H9 (cell line): ENCODE data around the gene NFE2L3. TPM values are rescaled to one million over a fixed set of nuclear protein-coding genes. Genes with fewer than 3 reads are reported as not detected.

ENCODE experiments used
- DNase-seq: peaks from one replicate; pipeline ENCODE4 v3.0.0-alpha.2; 2017
- H2AFZ ChIP-seq: one replicate; pipeline ENCODE4 v1.6.1; 2013; ENCODE audit warnings: mild to moderate bottlenecking, low read length, control low read depth, moderate library complexity
- H2AK5ac ChIP-seq: 2 replicates; pipeline ENCODE4 v1.6.1; 2013; ENCODE audit warnings: low read length, control low read depth, mixed read lengths; ENCODE audit not compliant: insufficient read length
- H2BK120ac ChIP-seq: one replicate; pipeline ENCODE4 v1.6.1; 2013; ENCODE audit warnings: low read depth, mild to moderate bottlenecking, low read length, control low read depth, inconsistent platforms; ENCODE audit not compliant: poor library complexity, severe bottlenecking
- H2BK12ac ChIP-seq: 2 replicates; pipeline ENCODE4 v1.6.1; 2013; ENCODE audit warnings: low read length, control low read depth, mixed read lengths, low read depth; ENCODE audit not compliant: insufficient read length
- H2BK15ac ChIP-seq: 2 replicates; pipeline ENCODE4 v1.6.1; 2013; ENCODE audit warnings: low read depth, low read length, control low read depth
- H2BK20ac ChIP-seq: one replicate; pipeline ENCODE4 v1.6.1; 2013; ENCODE audit warnings: low read depth, mild to moderate bottlenecking, low read length, control low read depth, inconsistent platforms; ENCODE audit not compliant: poor library complexity, severe bottlenecking
- H2BK5ac ChIP-seq: 2 replicates; pipeline ENCODE4 v1.6.1; 2013; ENCODE audit warnings: low read length, control low read depth, mixed read lengths; ENCODE audit not compliant: insufficient read length
- H3K14ac ChIP-seq: 2 replicates; pipeline ENCODE4 v1.6.1; 2013; ENCODE audit warnings: low read length, control low read depth; ENCODE audit not compliant: insufficient read depth
- H3K18ac ChIP-seq: 2 replicates; pipeline ENCODE4 v1.6.1; 2013; ENCODE audit warnings: low read depth, mild to moderate bottlenecking, mixed read lengths, low read length, control low read depth; ENCODE audit not compliant: insufficient read length
- H3K23ac ChIP-seq: 2 replicates; pipeline ENCODE4 v1.6.1; 2013; ENCODE audit warnings: low read length, control low read depth, mixed read lengths, low read depth; ENCODE audit not compliant: insufficient read length
- H3K23me2 ChIP-seq: 2 replicates; pipeline ENCODE4 v1.6.1; 2013; ENCODE audit warnings: low read depth, mild to moderate bottlenecking, mixed read lengths, low read length, control low read depth; ENCODE audit not compliant: insufficient read length, poor library complexity, severe bottlenecking
- H3K27ac ChIP-seq: 2 replicates; pipeline ENCODE4 v1.5.1; 2013; ENCODE audit warnings: low read length, control low read depth, mixed read lengths, low read depth; ENCODE audit not compliant: insufficient read length
- H3K27me3 ChIP-seq: 2 replicates; pipeline ENCODE4 v1.6.1; 2013; ENCODE audit warnings: low read length, control low read depth, inconsistent platforms; ENCODE audit not compliant: insufficient read depth
- H3K4ac ChIP-seq: 2 replicates; pipeline ENCODE4 v1.6.1; 2013; ENCODE audit warnings: low read depth, mild to moderate bottlenecking, control low read depth, inconsistent platforms, low read length, moderate library complexity
- H3K4me1 ChIP-seq: 2 replicates; pipeline ENCODE4 v1.6.1; 2013; ENCODE audit warnings: low read length, control low read depth, inconsistent platforms; ENCODE audit not compliant: insufficient read depth
- H3K4me2 ChIP-seq: 2 replicates; pipeline ENCODE4 v1.6.1; 2013; ENCODE audit warnings: low read length, control low read depth, mixed read lengths; ENCODE audit not compliant: insufficient read length, insufficient read depth
- H3K56ac ChIP-seq: 2 replicates; pipeline ENCODE4 v1.6.1; 2013; ENCODE audit warnings: low read depth, mild to moderate bottlenecking, mixed read lengths, low read length, control low read depth; ENCODE audit not compliant: insufficient read length
- H3K79me1 ChIP-seq: 2 replicates; pipeline ENCODE4 v1.6.1; 2013; ENCODE audit warnings: low read depth, mild to moderate bottlenecking, moderate library complexity, low read length, control low read depth, inconsistent platforms; ENCODE audit not compliant: insufficient read depth, poor library complexity, severe bottlenecking
- H3K79me2 ChIP-seq: 2 replicates; pipeline ENCODE4 v1.6.1; 2013; ENCODE audit warnings: low read length, control low read depth, inconsistent platforms; ENCODE audit not compliant: insufficient read depth
- H3K9ac ChIP-seq: 2 replicates; pipeline ENCODE4 v1.6.1; 2013; ENCODE audit warnings: low read length, control low read depth, mixed read lengths; ENCODE audit not compliant: insufficient read length; ENCODE audit errors: extremely low read depth
- H3K9me3 ChIP-seq: one replicate; pipeline ENCODE4 v1.6.1; 2013; ENCODE audit warnings: low read depth, low read length, inconsistent platforms; ENCODE audit not compliant: control insufficient read depth
- H3T11ph ChIP-seq: one replicate; pipeline ENCODE4 v1.6.1; 2013; ENCODE audit warnings: mild to moderate bottlenecking, low read length, control low read depth, inconsistent platforms
- H4K20me1 ChIP-seq: one replicate; pipeline ENCODE4 v1.6.1; 2013; ENCODE audit not compliant: control insufficient read depth, insufficient read length, insufficient read depth
- H4K5ac ChIP-seq: 2 replicates; pipeline ENCODE4 v1.6.1; 2013; ENCODE audit warnings: low read depth, mild to moderate bottlenecking, mixed read lengths, low read length, control low read depth; ENCODE audit not compliant: insufficient read length
- H4K8ac ChIP-seq: replicated peaks from 2 replicates; pipeline ENCODE4 v1.6.1; 2013; ENCODE audit warnings: low read length, control low read depth, mixed read lengths, low read depth; ENCODE audit not compliant: insufficient read length
- H4K91ac ChIP-seq: 2 replicates; pipeline ENCODE4 v1.6.1; 2013; ENCODE audit warnings: low read depth, mild to moderate bottlenecking, moderate library complexity, mixed read lengths, low read length, control low read depth; ENCODE audit not compliant: insufficient read length
- H3K27ac Mint-ChIP-seq, 3 experiments: 2 replicates in 2 of 3; 3 replicates in 1 of 3; pipeline ENCODE4 v1.8.0; 2020 to 2021; ENCODE audit warnings: mixed read lengths in 3 of 3, mild to moderate bottlenecking in 1 of 3, moderate library complexity in 1 of 3
- H3K27me3 Mint-ChIP-seq: 2 replicates; pipeline ENCODE4 v1.8.0; 2021; ENCODE audit warnings: low read depth, mild to moderate bottlenecking, moderate library complexity, mixed read lengths
- H3K36me3 Mint-ChIP-seq, 3 experiments: 2 replicates in 2 of 3; 3 replicates in 1 of 3; pipeline ENCODE4 v1.8.0; 2020 to 2021; ENCODE audit warnings: low read depth in 3 of 3, mixed read lengths in 3 of 3; ENCODE audit not compliant: insufficient read depth in 1 of 3
- H3K4me1 Mint-ChIP-seq, 2 experiments: 2 replicates each; pipeline ENCODE4 v1.8.0; 2020; ENCODE audit warnings: mixed read lengths in 2 of 2
- H3K4me3 Mint-ChIP-seq, 2 experiments: 2 replicates in 1 of 2; 3 replicates in 1 of 2; pipeline ENCODE4 v1.8.0; 2020 to 2021; ENCODE audit warnings: mild to moderate bottlenecking in 2 of 2, mixed read lengths in 2 of 2, moderate library complexity in 1 of 2
- H3K9me3 Mint-ChIP-seq, 2 experiments: 2 replicates in 1 of 2; 3 replicates in 1 of 2; pipeline ENCODE4 v1.8.0; 2020; ENCODE audit warnings: mild to moderate bottlenecking in 2 of 2, mixed read lengths in 2 of 2, moderate library complexity in 1 of 2
- WGBS: extraction: QIAGEN DNeasy Blood & Tissue Kit; methylation state at CpG from one replicate; pipeline ENCODE4 v1.1.7; 2013; ENCODE audit warnings: missing lambda C conversion rate, low lambda C conversion rate, mixed read lengths; ENCODE audit not compliant: insufficient read length; ENCODE audit errors: extremely low coverage; 5-methylcytosine and 5-hydroxymethylcytosine counted together
- total RNA-seq: library from RNA; stranded (reverse); gene quantifications from 2 replicates; pipeline ENCODE4 v1.2.1, GENCODE V29; 2021
- TF ChIP-seq, protein P1 (sequence below): fragments of 200-600 bp; sonication (generic); conservative IDR thresholded peaks from 3 replicates; pipeline ENCODE4 v1.8.0; 2021; ENCODE audit warnings: antibody characterized with exemption, mild to moderate bottlenecking

NFE2L3 gene
- total RNA-seq, 1 experiment from 2014 or later = 46.9 TPM

DNA sequence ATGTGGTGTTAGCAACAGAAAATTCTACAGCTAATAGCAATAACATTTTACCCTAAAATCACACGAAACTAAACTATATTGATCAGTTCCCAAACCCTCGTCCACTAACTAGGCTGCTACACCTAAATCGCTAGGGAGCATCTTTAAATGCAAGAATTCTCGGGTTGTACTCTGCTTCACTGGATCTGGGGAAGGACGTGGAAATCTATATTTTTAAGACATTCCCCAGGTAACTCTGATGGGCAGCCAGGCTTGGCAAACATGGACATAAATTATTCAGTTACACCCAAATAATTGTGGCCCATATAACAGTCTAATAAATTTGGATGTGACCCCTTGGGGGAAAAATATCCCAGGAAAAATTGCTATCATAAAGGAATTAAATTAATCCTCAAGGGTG, 36.3 kb upstream of the NFE2L3 start:
- Mint-ChIP-seq H3K4me1 (peaks cover 13 to 17% of the 10 kb centered on the region in 2 experiments), H3K36me3 (no peaks in the 10 kb centered on the region), H3K27ac (no peak overlapping the region), H3K4me3 (no peak overlapping the region), H3K27me3 (no peaks in the 10 kb centered on the region), H3K9me3 (no peaks in the 10 kb centered on the region)
- peak; percentile 6 for DNase-seq
- Histone ChIP-seq H2BK12ac (no peak overlapping the region), H2BK120ac (no peak overlapping the region), H2AFZ (no peak overlapping the region), H3K18ac (no peak overlapping the region), H3K27me3 (no peaks in the 10 kb centered on the region), H3K23me2 (no peaks in the 10 kb centered on the region), H3K27ac (no peak overlapping the region), H3K79me1 (no peaks in the 10 kb centered on the region), H3K79me2 (no peaks in the 10 kb centered on the region), H3K4ac (no peak overlapping the region), H3K23ac (no peak overlapping the region), H3K4me2 (no peak overlapping the region), H3K4me1 (no peaks in the 10 kb centered on the region), H4K8ac (no peak overlapping the region), H3K9ac (no peak overlapping the region), H3K14ac (no peak overlapping the region), H4K91ac (no peak overlapping the region), H2BK5ac (no peak overlapping the region), H4K20me1 (no peaks in the 10 kb centered on the region), H4K5ac (no peak overlapping the region), H2BK15ac (no peak overlapping the region), H3K56ac (no peak overlapping the region), H3K9me3 (no peaks in the 10 kb centered on the region), H2BK20ac (no peak overlapping the region), H3T11ph (no peak overlapping the region), H2AK5ac (no peak overlapping the region)
- TF ChIP-seq, protein P1, sequence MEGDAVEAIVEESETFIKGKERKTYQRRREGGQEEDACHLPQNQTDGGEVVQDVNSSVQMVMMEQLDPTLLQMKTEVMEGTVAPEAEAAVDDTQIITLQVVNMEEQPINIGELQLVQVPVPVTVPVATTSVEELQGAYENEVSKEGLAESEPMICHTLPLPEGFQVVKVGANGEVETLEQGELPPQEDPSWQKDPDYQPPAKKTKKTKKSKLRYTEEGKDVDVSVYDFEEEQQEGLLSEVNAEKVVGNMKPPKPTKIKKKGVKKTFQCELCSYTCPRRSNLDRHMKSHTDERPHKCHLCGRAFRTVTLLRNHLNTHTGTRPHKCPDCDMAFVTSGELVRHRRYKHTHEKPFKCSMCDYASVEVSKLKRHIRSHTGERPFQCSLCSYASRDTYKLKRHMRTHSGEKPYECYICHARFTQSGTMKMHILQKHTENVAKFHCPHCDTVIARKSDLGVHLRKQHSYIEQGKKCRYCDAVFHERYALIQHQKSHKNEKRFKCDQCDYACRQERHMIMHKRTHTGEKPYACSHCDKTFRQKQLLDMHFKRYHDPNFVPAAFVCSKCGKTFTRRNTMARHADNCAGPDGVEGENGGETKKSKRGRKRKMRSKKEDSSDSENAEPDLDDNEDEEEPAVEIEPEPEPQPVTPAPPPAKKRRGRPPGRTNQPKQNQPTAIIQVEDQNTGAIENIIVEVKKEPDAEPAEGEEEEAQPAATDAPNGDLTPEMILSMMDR = no peak
- no CpG with 5 or more reads among the region's 5 CpGs for WGBS
